Measurements from ENCODE around the gene RAP2B. TPM values are rescaled to one million over a fixed set of nuclear protein-coding genes. Genes with fewer than 3 reads are reported as not detected.

The RAP2B gene
- total and polyA plus RNA-seq, 10 donors = 5.3 to 31.0 (median 25.2) TPM

DNA sequence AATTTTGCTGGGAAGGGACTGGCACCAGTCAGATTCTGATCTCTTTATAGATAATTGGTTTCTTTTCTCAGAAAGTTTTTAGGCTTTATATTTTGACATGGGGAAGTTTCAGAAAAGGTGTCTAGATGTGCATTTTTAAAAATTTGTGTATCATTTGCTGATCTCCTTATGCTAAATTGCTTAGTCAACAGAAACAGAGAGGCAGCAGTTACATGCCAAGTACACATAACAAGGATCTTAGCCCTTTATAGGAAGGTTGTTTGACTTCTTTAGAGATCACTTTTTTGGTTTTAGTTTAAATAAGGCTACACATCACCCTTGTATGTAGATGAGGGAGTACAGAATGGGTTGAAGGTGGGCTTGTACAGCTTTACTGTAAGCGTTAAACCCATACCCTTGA, 53.5 kb downstream of the RAP2B start:
- TF ChIP-seq POLR2A (IDR thresholded peaks at IDR 0.05) (no peak), POLR2AphosphoS5 (IDR thresholded peaks at IDR 0.05) (no peak)
- TF ChIP-seq, protein P1, sequence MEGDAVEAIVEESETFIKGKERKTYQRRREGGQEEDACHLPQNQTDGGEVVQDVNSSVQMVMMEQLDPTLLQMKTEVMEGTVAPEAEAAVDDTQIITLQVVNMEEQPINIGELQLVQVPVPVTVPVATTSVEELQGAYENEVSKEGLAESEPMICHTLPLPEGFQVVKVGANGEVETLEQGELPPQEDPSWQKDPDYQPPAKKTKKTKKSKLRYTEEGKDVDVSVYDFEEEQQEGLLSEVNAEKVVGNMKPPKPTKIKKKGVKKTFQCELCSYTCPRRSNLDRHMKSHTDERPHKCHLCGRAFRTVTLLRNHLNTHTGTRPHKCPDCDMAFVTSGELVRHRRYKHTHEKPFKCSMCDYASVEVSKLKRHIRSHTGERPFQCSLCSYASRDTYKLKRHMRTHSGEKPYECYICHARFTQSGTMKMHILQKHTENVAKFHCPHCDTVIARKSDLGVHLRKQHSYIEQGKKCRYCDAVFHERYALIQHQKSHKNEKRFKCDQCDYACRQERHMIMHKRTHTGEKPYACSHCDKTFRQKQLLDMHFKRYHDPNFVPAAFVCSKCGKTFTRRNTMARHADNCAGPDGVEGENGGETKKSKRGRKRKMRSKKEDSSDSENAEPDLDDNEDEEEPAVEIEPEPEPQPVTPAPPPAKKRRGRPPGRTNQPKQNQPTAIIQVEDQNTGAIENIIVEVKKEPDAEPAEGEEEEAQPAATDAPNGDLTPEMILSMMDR (IDR thresholded peaks at IDR 0.05 in 8 of 11, conservative IDR thresholded peaks at IDR 0.05 in 3 of 11) = no peak
- Histone ChIP-seq H3K4me1 (peaks cover 0 to 25% (median 5%) of the 10 kb centered on the region in 6 donors), H3K9me3 (no peaks in the 10 kb centered on the region), H3K27ac (no peak overlapping the region), H3K4me3 (no peak overlapping the region), H3K36me3 (no peaks in the 10 kb centered on the region), H3K27me3 (replicated peaks in 1 of 7) (no peaks in the 10 kb centered on the region)
- intact Hi-C loops (cut with DNase I; ENCODE audit: low total_unique reads) = no loop called here
- DNase-seq = no peak
- WGBS, 5 donors = 95 to 100% (median 98%) methylated on average over 1 of the region's 1 CpG

DNA sequence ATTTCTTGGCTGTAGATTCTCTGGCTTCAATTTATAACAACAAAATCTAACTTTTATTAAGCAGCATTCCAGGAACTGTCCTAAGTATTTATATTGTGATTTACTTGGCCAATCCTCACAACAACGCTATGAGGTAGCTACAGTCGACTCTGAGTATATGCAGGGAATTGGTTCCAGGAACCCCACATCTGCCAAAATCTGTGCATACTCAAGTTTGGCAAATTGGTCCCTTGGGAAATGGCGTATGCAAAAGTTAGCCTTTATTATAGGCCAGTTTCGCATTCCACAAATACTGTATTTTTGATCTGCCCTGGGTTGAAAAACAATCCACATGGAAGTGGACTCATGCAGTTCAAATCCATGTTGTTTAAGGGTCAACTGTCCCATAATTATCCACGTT, 53.9 kb downstream of the RAP2B start:
- Histone ChIP-seq H3K27me3 (replicated peaks in 1 of 7) (no peaks in the 10 kb centered on the region), H3K9me3 (no peaks in the 10 kb centered on the region), H3K36me3 (no peaks in the 10 kb centered on the region), H3K4me3 (no peak overlapping the region), H3K4me1 (peaks cover 3 to 25% (median 7%) of the 10 kb centered on the region in 6 donors), H3K27ac (no peak overlapping the region)
- 78 to 94% (median 83%) methylated on average over 5 of the region's 5 CpGs for WGBS, 5 donors
- TF ChIP-seq POLR2A (IDR thresholded peaks at IDR 0.05) = no peak
- TF ChIP-seq, protein P1 (IDR thresholded peaks at IDR 0.05 in 8 of 11, conservative IDR thresholded peaks at IDR 0.05 in 3 of 11) = no peak
- no peak for TF ChIP-seq POLR2AphosphoS5 (IDR thresholded peaks at IDR 0.05)
- intact Hi-C loops (cut with DNase I; ENCODE audit: low total_unique reads) = no loop called here
- DNase-seq = no peak

DNA sequence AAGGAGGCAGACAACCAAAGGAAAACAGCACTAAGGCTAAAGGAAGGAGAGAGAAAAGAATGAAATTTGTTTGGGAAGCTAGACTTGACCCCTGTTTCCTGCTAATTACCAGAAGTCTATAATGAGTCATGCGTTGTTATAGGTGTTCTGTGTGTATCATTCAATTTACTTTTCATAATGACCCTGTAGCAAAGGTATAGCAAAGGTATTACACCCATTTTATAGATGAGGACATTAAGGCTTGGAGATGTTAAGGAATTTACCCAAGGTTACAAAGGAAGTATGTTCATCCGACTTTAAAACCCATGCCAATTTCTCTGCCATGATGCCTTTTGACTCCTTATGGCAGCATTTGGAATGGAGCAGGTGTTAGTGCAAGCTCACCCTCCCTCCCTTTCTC, 54.9 kb downstream of the RAP2B start:
- TF ChIP-seq POLR2AphosphoS5 (IDR thresholded peaks at IDR 0.05) = no peak
- TF ChIP-seq POLR2A (IDR thresholded peaks at IDR 0.05) = no peak
- TF ChIP-seq, protein P1 (IDR thresholded peaks at IDR 0.05 in 8 of 11, conservative IDR thresholded peaks at IDR 0.05 in 3 of 11) = no peak
- no peak overlapping the region for H3K27ac ChIP-seq
- H3K4me1 ChIP-seq = peaks cover 11 to 34% (median 16%) of the 10 kb centered on the region in 6 donors
- DNase-seq = no peak
- intact Hi-C loops (cut with DNase I; ENCODE audit: low total_unique reads) = no loop called here
- H3K27me3 ChIP-seq (replicated peaks in 1 of 7) = no peaks in the 10 kb centered on the region
- H3K9me3 ChIP-seq = no peaks in the 10 kb centered on the region
- 64 to 87% (median 76%) methylated on average over 2 of the region's 2 CpGs for WGBS, 5 donors
- no peaks in the 10 kb centered on the region for H3K36me3 ChIP-seq
- no peak overlapping the region for H3K4me3 ChIP-seq

DNA sequence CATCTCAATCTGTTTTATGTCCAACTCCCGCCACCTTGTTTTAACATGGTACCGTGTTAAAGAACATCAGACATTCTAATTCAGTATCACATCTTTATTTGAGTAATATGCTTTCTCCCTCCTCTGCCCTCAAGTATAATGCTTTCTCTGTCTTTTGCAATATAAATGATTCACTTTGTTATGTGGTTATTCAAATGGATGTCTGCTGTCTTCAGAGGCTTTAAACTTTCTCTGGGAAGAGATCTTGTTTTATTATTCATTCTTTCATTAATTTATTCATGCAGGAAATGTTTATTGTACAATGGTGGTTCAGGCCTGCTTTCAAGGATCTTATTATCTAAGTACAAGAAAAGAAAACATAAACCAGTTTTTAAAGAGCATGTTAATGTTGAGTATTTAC, 57.1 kb downstream of the RAP2B start:
- Histone ChIP-seq H3K27ac (peak overlapping the region in 1 of 8 donors; percentile 40), H3K4me3 (no peak overlapping the region), H3K27me3 (replicated peaks in 1 of 7) (no peaks in the 10 kb centered on the region), H3K36me3 (no peaks in the 10 kb centered on the region), H3K4me1 (peaks cover 17 to 53% (median 26%) of the 10 kb centered on the region in 6 donors), H3K9me3 (no peaks in the 10 kb centered on the region)
- intact Hi-C loops (cut with DNase I; ENCODE audit: low total_unique reads) = no loop called here
- TF ChIP-seq POLR2A (IDR thresholded peaks at IDR 0.05) (no peak), POLR2AphosphoS5 (IDR thresholded peaks at IDR 0.05) (no peak)
- TF ChIP-seq, protein P1 (IDR thresholded peaks at IDR 0.05 in 8 of 11, conservative IDR thresholded peaks at IDR 0.05 in 3 of 11) = no peak
- WGBS, 5 donors = 72 to 87% (median 79%) methylated on average over 2 of the region's 2 CpGs
- no peak for DNase-seq
